WI38 (cell line): ENCODE measurements around the gene GRIK3.

Source experiments
- H3K4me3 ChIP-seq: 2 replicates; pipeline ENCODE4 v1.5.1; 2011; ENCODE audit warnings: low read depth, mild to moderate bottlenecking, control low read depth, low read length
- TF ChIP-seq, protein P1 (sequence below): IDR thresholded peaks from 2 replicates; pipeline ENCODE4 v1.5.1; 2012; ENCODE audit warnings: low read depth, mild to moderate bottlenecking, control low read depth, low read length

Gene GRIK3

GRCh38 chr1:36864823-36865601 is 169.3 kb downstream of the GRIK3 start:
- TF ChIP-seq, protein P1, sequence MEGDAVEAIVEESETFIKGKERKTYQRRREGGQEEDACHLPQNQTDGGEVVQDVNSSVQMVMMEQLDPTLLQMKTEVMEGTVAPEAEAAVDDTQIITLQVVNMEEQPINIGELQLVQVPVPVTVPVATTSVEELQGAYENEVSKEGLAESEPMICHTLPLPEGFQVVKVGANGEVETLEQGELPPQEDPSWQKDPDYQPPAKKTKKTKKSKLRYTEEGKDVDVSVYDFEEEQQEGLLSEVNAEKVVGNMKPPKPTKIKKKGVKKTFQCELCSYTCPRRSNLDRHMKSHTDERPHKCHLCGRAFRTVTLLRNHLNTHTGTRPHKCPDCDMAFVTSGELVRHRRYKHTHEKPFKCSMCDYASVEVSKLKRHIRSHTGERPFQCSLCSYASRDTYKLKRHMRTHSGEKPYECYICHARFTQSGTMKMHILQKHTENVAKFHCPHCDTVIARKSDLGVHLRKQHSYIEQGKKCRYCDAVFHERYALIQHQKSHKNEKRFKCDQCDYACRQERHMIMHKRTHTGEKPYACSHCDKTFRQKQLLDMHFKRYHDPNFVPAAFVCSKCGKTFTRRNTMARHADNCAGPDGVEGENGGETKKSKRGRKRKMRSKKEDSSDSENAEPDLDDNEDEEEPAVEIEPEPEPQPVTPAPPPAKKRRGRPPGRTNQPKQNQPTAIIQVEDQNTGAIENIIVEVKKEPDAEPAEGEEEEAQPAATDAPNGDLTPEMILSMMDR, result no peak
- no peak overlapping the region for H3K4me3 ChIP-seq

DNA sequence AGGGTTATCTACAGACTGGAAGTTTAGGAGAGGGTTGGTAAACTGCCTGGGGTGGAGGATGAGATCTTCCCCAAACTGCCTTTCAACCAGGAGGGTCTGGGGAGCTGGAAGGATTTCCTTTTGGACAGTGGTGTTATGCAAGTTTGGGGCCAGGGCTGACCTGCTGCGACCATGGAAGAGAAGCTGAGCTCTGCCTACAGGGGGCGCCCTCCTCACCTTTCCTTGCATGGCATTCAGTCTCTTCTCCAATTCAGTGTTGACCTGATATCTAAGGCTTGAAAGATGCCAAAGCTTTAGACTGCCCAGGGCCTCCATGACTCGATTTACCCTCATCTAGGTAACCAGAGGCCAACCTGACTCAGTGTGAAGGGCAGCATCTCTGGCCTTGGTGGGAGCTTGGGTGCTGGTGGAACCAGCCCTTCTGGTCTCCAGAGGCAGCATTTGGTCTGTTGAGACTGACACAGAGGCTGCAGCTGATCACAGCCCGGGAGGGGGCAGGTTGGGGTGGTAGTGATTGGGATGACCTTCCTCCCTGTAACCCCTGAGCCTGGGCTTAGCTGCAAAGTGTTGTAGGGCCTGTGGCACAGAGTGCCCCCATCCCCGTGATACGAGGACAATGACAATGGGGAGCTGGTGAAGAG is 170.0 kb downstream of the GRIK3 start:
- H3K4me3 ChIP-seq, result no peak overlapping the region
- TF ChIP-seq, protein P1, result no peak

DNA sequence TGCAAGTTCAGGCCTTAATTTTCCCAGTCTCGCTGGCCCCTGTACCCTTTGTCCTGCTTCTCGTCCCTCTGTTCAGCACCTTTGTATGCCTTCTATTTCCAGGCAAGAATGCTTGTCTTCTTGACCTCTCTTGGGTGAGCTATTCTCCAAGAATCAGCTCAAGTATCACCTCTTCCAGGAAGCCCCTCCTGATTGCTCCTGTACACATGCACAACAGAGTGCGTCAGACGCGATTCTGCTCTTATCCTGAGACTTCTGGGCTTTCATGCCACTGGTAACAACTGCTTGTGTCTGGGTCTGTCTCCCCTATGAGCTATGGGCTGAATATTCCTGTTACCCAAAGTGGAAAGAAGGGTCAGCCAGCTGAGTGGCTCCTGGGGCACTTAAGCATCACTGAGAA is 170.8 kb downstream of the GRIK3 start:
- H3K4me3 ChIP-seq, result no peak overlapping the region

GRCh38 chr1:36863061-36863460 is 171.3 kb downstream of the GRIK3 start:
- TF ChIP-seq, protein P1, result no peak
- no peak overlapping the region for H3K4me3 ChIP-seq

More for the DNA sequence above, 170.8 kb downstream of the GRIK3 start:
- TF ChIP-seq, protein P1, result no peak

DNA sequence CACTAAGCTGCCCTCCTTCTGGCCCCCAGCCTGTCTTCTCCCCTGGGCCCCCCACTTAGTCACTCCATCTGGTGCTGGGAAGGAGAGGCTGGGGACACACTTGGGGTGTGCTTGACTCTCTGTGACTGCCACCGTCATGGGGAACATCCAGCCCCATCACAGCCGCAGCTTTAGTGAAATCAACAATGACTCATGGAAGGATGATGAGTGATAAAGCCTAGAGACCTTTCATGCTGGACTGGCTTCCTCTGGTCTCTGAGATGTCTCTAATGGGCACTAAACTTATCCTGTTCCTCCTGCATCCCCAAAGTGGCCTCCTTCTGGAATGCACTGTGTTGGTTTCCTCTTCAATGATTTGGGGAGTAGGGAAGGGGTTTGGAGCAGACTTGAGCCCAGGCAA is 172.9 kb downstream of the GRIK3 start:
- H3K4me3 ChIP-seq, result no peak overlapping the region
- TF ChIP-seq, protein P1, result no peak

- no peak overlapping the region for H3K4me3 ChIP-seq
- TF ChIP-seq, protein P1, result no peak
These were observed 174.4 kb downstream of the GRIK3 start for GRCh38 chr1:36859926-36860325.

- no peak overlapping the region for H3K4me3 ChIP-seq
- TF ChIP-seq, protein P1, result no peak
These were observed 175.3 kb downstream of the GRIK3 start for GRCh38 chr1:36858981-36859380.
